GM13976 (cell line): ENCODE data around the gene CACNA1A.
A peak's percentile ranks its signal among the peaks of the same experiment; 100 is the strongest.
"Not testable (repeated sequence)": the region's sequence is repeated elsewhere in the genome, so short reads cannot be mapped to it uniquely, and the experiment has no call there.

ENCODE experiments used
- DNase-seq: peaks from one replicate; pipeline ENCODE4 v3.0.0; 2012; ENCODE audit warnings: low spot score
- CTCF ChIP-seq: IDR thresholded peaks from 2 replicates; pipeline ENCODE4 v1.5.1; 2012; ENCODE audit warnings: borderline replicate concordance, mild to moderate bottlenecking; ENCODE audit not compliant: insufficient read depth; ENCODE audit errors: extremely low read depth, missing control alignments, control extremely low read depth
- in situ Hi-C: fragments of 300-500 bp; cut with MboI; formaldehyde crosslinking; loops from one replicate; pipeline ENCODE4 v1.12.0; 2022; ENCODE audit warnings: low sequenced_read_pairs, mixed read lengths, inconsistent platforms; ENCODE audit not compliant: unreplicated experiment

Gene CACNA1A

GRCh38 chr19:13437919-13438618 is 68.2 kb downstream of the CACNA1A start:
- no peak for DNase-seq
- TF ChIP-seq CTCF = no peak
- in situ Hi-C loops = no loop called here

GRCh38 chr19:13436352-13436751 is 69.9 kb downstream of the CACNA1A start:
- in situ Hi-C loops = no loop called here
- no peak for DNase-seq
- TF ChIP-seq CTCF = no peak

- peak; percentile 57 for DNase-seq
- in situ Hi-C loops = no loop called here
- TF ChIP-seq CTCF = peak; percentile 61
These were observed 75.3 kb downstream of the CACNA1A start for GRCh38 chr19:13430790-13431582.

- no peak for DNase-seq
- no peak for TF ChIP-seq CTCF
- in situ Hi-C loops = no loop called here
These were observed 76.7 kb downstream of the CACNA1A start for GRCh38 chr19:13429563-13429962.

- TF ChIP-seq CTCF = peak; percentile 24
- no peak for DNase-seq
- in situ Hi-C loops = no loop called here
These were observed 77.9 kb downstream of the CACNA1A start for GRCh38 chr19:13428352-13428751.

GRCh38 chr19:13427273-13428051 is 78.8 kb downstream of the CACNA1A start:
- no peak for TF ChIP-seq CTCF
- in situ Hi-C loops = no loop called here
- DNase-seq = no peak

GRCh38 chr19:13425875-13426274 is 80.4 kb downstream of the CACNA1A start:
- DNase-seq, in situ Hi-C loops: not testable (repeated sequence)
